Mucosa of stomach (tissue), 1 donor: ENCODE measurements around the gene TBC1D13.

Source experiments
- H3K27me3 ChIP-seq: one replicate; pipeline ENCODE4 v1.7.0; 2013; ENCODE audit warnings: mild to moderate bottlenecking, low read length; ENCODE audit not compliant: control insufficient read depth, insufficient read depth
- H3K36me3 ChIP-seq: one replicate; pipeline ENCODE4 v1.7.0; 2013; ENCODE audit warnings: low read length; ENCODE audit not compliant: control insufficient read depth, insufficient read depth
- H3K4me1 ChIP-seq: one replicate; pipeline ENCODE4 v1.7.0; 2013; ENCODE audit warnings: mild to moderate bottlenecking, low read length; ENCODE audit not compliant: control insufficient read depth, insufficient read depth
- H3K4me3 ChIP-seq: one replicate; pipeline ENCODE4 v1.7.0; 2013; ENCODE audit warnings: low read length
- H3K9ac ChIP-seq: one replicate; pipeline ENCODE4 v1.7.0; 2013; ENCODE audit warnings: mild to moderate bottlenecking, low read length, moderate library complexity
- H3K9me3 ChIP-seq: one replicate; pipeline ENCODE4 v1.7.0; 2013; ENCODE audit warnings: mild to moderate bottlenecking, low read length, moderate library complexity; ENCODE audit not compliant: control insufficient read depth
- donor health status: Pancreatic carcinoma.

The TBC1D13 gene

GRCh38 chr9:128810873-128811272 is 23.8 kb downstream of the TBC1D13 start:
- H3K9me3 ChIP-seq = no peaks in the 10 kb centered on the region
- no peak overlapping the region for H3K9ac ChIP-seq
- no peaks in the 10 kb centered on the region for H3K27me3 ChIP-seq
- no peaks in the 10 kb centered on the region for H3K4me1 ChIP-seq
- H3K4me3 ChIP-seq = no peak overlapping the region
- H3K36me3 ChIP-seq = peaks cover 8% of the 10 kb centered on the region

- H3K27me3 ChIP-seq = no peaks in the 10 kb centered on the region
- H3K9me3 ChIP-seq = no peaks in the 10 kb centered on the region
- peak within 1 kb of the TSS; percentile 54 for H3K9ac ChIP-seq
- peaks cover 8% of the 10 kb centered on the region for H3K4me1 ChIP-seq
- H3K4me3 ChIP-seq = peak within 1 kb of the TSS; percentile 36
- H3K36me3 ChIP-seq = no peaks in the 10 kb centered on the region
Observed at GRCh38 chr9:128818099-128818838, 31.2 kb downstream of the TBC1D13 start, which contains the start of gene ENDOG. ENDOG (plus strand) TSS chr9:128818500; CDS start chr9:128818685, 185 bp downstream.

GRCh38 chr9:128818839-128819715 is 32.0 kb downstream of the TBC1D13 start:
- Histone ChIP-seq H3K27me3 (no peaks in the 10 kb centered on the region), H3K4me1 (peaks cover 8% of the 10 kb centered on the region), H3K36me3 (no peaks in the 10 kb centered on the region), H3K9ac (peak overlapping the region; percentile 43), H3K9me3 (no peaks in the 10 kb centered on the region), H3K4me3 (no peak overlapping the region)

DNA sequence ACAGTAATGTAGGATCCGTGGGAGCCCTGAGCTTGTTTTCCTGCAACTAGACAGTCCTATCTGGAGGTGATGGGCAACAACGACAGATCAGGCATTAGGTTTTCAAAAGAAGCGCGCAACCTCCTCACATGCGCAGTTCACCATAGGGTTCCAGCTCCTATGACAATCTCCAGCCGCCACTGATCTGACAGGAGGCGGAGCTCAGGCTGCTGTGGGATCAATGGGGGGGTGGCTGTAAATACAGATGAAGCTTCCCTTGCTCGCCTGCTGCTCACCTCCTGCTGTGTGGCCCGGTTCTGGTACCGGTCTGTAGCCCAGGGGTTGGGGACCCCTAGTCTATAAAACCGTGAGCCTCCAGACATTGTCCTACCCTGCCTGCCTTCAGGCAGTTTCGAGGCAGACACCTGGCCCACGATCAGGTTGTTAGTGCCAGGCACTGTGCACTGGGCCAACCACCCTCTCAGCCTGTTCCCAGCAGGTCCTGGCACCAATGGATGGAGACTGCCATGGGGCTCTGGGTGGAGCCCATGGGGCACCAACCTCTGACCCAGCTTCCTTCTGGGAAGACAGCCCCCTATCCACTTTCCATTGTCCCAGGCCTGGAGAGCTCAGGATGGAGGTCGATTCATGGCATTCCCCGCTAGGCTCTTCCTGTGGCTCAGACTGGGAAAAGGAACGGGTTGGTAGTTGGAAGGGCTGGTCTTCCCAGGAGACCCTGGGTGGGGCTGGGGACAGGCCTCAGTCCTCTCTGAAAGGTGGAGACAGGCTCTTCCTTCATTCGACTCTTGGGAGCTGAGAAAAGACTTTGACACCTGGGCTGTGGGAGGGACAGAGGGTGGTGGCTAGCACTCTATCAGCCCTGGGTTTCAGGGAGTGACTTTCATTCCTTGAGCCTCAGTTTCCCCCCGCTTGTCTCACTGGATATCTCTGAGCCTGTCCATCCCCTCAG is 32.9 kb downstream of the TBC1D13 start:
- Histone ChIP-seq H3K27me3 (no peaks in the 10 kb centered on the region), H3K4me1 (peaks cover 8% of the 10 kb centered on the region), H3K9me3 (no peaks in the 10 kb centered on the region), H3K36me3 (no peaks in the 10 kb centered on the region), H3K9ac (no peak overlapping the region), H3K4me3 (no peak overlapping the region)

DNA sequence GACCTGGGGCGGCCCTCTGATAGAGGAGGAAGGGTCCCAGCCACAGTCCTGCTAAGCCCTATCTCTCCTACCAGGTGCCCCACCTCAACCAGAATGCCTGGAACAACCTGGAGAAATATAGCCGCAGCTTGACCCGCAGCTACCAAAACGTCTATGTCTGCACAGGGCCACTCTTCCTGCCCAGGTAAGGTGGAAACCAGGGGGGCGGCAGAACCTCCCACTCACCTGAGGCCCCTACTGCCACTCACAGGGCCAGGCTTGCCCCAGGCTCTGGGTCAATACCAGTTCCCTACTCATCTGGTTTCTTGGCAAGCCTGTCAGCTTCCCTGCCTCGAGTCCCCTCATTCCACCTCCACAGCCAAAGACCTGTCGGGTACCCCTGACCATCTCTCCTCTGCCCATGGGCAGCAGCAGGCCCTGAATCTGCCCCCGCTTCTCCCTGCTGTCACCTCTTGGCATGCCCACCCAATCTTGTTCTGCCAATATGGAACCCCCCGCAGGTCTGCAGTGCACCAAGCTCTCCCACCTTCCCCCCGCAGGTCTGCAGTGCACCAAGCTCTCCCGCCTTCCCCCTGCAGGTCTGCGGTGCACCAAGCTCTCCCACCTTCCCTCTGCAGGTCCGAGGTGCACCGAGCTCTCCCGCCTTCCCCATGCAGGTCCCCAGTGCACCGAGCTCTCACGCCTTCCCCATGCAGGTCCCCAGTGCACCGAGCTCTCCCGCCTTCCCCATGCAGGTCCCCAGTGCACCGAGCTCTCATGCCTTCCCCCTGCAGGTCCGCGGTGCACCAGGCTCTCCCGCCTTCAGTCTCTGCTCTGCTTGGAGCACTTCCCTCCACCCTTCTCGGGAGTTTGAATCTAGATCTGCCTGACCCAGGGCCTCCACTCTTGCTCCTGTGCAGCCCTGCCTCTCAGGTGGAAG is 33.9 kb downstream of the TBC1D13 start:
- peaks cover 8% of the 10 kb centered on the region for H3K4me1 ChIP-seq
- no peak overlapping the region for H3K9ac ChIP-seq
- H3K4me3 ChIP-seq = no peak overlapping the region
- H3K27me3 ChIP-seq = no peaks in the 10 kb centered on the region
- no peaks in the 10 kb centered on the region for H3K9me3 ChIP-seq
- H3K36me3 ChIP-seq = no peaks in the 10 kb centered on the region

- Histone ChIP-seq H3K9ac (no peak overlapping the region), H3K9me3 (no peaks in the 10 kb centered on the region), H3K27me3 (no peaks in the 10 kb centered on the region), H3K36me3 (no peaks in the 10 kb centered on the region), H3K4me1 (peaks cover 8% of the 10 kb centered on the region), H3K4me3 (no peak overlapping the region)
Observed at GRCh38 chr9:128821584-128822406, 34.7 kb downstream of the TBC1D13 start.

- Histone ChIP-seq H3K36me3 (no peaks in the 10 kb centered on the region), H3K4me1 (peaks cover 8% of the 10 kb centered on the region), H3K27me3 (no peaks in the 10 kb centered on the region), H3K9ac (no peak overlapping the region), H3K4me3 (no peak overlapping the region), H3K9me3 (no peaks in the 10 kb centered on the region)
Observed at GRCh38 chr9:128822407-128823042, 35.5 kb downstream of the TBC1D13 start.

DNA sequence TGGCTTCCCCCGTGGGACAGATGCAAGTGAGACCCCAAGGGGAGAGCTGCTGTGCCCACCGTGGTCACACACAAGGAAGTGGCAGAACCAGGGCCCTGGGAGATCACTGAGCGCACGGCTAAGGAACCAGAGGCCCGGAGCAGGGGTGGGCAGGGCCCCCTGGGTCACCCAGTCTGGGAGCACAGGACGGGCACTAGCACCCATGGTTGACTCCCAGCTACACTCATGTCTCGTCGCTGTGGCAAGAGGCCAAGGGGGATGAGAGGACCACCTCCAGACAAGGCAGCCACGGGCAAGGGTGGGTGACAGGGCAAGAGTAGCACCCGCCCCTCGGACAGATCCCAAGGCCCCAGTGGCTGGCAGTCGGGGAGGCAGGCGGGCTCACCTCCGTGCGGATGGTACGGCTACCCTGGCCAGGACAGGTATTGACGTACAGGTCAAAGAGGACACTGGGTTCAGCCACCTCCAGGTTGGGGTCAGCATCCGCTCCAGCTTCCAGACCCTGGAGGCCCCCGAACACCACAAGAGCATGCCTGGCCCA is 36.4 kb downstream of the TBC1D13 start:
- no peaks in the 10 kb centered on the region for H3K36me3 ChIP-seq
- no peaks in the 10 kb centered on the region for H3K27me3 ChIP-seq
- H3K9ac ChIP-seq = no peak overlapping the region
- H3K9me3 ChIP-seq = no peaks in the 10 kb centered on the region
- no peak overlapping the region for H3K4me3 ChIP-seq
- H3K4me1 ChIP-seq = peaks cover 8% of the 10 kb centered on the region

DNA sequence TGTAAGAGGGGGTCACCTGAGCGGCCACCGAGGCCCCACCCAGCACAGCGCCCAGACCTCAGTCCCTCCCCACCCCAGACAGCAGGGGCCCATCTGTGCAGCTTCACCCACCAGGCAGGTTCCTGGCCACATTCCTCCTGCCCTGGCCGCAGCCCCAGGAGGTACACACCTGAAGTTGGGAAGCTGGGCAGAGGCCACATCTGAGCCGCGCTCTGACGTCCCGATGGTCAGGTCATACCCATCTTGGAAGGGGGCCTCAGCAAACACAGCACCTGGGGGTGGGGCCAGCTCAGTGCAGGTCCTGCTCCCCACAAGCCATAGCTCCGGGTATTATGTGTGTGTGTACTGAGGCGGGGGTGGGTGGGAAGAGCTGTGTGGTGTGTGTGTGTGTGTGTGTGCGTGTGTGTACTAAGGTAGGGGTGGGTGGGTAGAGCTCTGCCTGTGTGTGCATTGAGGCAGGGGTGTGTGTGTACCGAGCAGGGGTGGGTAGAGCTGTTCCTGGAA is 36.9 kb downstream of the TBC1D13 start:
- H3K27me3 ChIP-seq = no peaks in the 10 kb centered on the region
- no peak overlapping the region for H3K9ac ChIP-seq
- H3K4me1 ChIP-seq = peaks cover 14% of the 10 kb centered on the region
- H3K9me3 ChIP-seq = no peaks in the 10 kb centered on the region
- H3K4me3 ChIP-seq = no peak overlapping the region
- no peaks in the 10 kb centered on the region for H3K36me3 ChIP-seq

DNA sequence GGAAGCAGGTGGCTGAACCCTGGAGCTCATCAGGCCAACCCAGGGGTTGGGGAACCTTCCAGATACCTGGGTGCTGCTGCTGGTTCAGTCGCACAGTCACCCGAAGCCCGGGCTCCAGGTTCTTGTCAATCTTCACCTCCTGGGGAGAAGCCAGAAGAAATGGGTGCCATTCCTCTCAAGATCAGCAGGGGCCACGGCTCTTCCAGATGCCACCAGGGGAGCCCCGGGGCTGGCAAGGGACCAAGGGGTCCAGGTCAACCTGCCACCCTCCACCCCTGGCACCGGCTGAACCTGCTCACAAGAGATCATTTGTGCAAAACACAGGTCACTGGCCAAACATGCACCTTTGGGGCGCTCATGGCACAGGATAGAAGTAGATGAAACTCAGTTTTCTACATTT is 37.9 kb downstream of the TBC1D13 start:
- Histone ChIP-seq H3K4me3 (no peak overlapping the region), H3K27me3 (no peaks in the 10 kb centered on the region)

More for the DNA sequence above, 37.9 kb downstream of the TBC1D13 start:
- H3K9ac ChIP-seq = no peak overlapping the region
- H3K4me1 ChIP-seq = peaks cover 18% of the 10 kb centered on the region
- H3K36me3 ChIP-seq = no peaks in the 10 kb centered on the region
- no peaks in the 10 kb centered on the region for H3K9me3 ChIP-seq
